ENCODE measurements around the gene NLRP9. TPM values are rescaled to one million over a fixed set of nuclear protein-coding genes. Genes with fewer than 3 reads are reported as not detected.

Gene NLRP9
- total RNA-seq, 1 experiment from 2014 or later = not detected

DNA sequence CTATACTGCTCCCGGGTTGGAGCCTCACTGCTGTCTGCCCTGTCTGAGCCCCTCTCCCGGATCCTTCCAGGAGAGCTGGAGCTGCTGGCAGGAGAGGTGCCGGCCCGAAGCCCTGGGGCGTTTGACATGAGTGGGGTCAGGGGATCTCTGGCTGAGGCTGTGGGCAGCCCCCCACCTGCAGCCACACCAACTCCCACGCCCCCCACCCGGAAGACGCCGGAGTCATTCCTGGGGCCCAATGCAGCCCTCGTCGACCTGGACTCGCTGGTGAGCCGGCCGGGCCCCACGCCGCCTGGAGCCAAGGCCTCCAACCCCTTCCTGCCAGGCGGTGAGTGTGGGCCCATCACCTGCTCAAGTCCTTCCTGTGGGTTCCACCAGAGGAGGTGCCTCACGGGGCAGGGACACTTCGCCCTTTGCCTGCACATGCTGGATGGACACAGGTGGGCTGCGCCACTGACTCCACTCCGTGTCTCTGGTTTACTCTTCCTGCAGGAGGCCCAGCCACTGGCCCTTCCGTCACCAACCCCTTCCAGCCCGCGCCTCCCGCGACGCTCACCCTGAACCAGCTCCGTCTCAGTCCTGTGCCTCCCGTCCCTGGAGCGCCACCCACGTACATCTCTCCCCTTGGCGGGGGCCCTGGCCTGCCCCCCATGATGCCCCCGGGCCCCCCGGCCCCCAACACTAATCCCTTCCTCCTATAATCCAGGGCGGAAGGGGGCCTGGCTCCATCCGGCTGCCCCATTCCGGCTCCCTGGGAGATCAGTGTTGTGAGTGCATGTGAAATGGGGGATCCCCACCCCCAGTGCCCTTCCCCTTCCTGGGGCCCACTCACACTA is 43.3 kb downstream of the NLRP9 start:
- ATAC-seq (no peak), DNase-seq (ENCODE audit: low spot score) (no peak)
- H3K4me3 Mint-ChIP-seq = no peak overlapping the region
- ChIA-PET CTCF (interaction anchor here (1.5 kb wide), 1 partner anchor 9 kb away, joined by 3 read pairs; no protein-coding TSS in a partner anchor), POLR2A (no interaction called here)
- no peaks in the 10 kb centered on the region for H3K9me3 Mint-ChIP-seq
- H3K4me1 Mint-ChIP-seq = no peaks in the 10 kb centered on the region
- peaks cover 28% of the 10 kb centered on the region for H3K36me3 Mint-ChIP-seq
- H3K27me3 Mint-ChIP-seq (ENCODE audit: low read depth) = no peaks in the 10 kb centered on the region
- no peak overlapping the region for H3K27ac Mint-ChIP-seq
- TF ChIP-seq, protein P1, sequence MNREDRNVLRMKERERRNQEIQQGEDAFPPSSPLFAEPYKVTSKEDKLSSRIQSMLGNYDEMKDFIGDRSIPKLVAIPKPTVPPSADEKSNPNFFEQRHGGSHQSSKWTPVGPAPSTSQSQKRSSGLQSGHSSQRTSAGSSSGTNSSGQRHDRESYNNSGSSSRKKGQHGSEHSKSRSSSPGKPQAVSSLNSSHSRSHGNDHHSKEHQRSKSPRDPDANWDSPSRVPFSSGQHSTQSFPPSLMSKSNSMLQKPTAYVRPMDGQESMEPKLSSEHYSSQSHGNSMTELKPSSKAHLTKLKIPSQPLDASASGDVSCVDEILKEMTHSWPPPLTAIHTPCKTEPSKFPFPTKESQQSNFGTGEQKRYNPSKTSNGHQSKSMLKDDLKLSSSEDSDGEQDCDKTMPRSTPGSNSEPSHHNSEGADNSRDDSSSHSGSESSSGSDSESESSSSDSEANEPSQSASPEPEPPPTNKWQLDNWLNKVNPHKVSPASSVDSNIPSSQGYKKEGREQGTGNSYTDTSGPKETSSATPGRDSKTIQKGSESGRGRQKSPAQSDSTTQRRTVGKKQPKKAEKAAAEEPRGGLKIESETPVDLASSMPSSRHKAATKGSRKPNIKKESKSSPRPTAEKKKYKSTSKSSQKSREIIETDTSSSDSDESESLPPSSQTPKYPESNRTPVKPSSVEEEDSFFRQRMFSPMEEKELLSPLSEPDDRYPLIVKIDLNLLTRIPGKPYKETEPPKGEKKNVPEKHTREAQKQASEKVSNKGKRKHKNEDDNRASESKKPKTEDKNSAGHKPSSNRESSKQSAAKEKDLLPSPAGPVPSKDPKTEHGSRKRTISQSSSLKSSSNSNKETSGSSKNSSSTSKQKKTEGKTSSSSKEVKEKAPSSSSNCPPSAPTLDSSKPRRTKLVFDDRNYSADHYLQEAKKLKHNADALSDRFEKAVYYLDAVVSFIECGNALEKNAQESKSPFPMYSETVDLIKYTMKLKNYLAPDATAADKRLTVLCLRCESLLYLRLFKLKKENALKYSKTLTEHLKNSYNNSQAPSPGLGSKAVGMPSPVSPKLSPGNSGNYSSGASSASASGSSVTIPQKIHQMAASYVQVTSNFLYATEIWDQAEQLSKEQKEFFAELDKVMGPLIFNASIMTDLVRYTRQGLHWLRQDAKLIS (CRISPR knock-in tag; IDR thresholded peaks at IDR 0.05; ENCODE audit: borderline replicate concordance) = no peak
- TF ChIP-seq, protein P2, sequence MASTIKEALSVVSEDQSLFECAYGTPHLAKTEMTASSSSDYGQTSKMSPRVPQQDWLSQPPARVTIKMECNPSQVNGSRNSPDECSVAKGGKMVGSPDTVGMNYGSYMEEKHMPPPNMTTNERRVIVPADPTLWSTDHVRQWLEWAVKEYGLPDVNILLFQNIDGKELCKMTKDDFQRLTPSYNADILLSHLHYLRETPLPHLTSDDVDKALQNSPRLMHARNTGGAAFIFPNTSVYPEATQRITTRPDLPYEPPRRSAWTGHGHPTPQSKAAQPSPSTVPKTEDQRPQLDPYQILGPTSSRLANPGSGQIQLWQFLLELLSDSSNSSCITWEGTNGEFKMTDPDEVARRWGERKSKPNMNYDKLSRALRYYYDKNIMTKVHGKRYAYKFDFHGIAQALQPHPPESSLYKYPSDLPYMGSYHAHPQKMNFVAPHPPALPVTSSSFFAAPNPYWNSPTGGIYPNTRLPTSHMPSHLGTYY (CRISPR knock-in tag; IDR thresholded peaks at IDR 0.05) = no peak
- TF ChIP-seq, protein P3, sequence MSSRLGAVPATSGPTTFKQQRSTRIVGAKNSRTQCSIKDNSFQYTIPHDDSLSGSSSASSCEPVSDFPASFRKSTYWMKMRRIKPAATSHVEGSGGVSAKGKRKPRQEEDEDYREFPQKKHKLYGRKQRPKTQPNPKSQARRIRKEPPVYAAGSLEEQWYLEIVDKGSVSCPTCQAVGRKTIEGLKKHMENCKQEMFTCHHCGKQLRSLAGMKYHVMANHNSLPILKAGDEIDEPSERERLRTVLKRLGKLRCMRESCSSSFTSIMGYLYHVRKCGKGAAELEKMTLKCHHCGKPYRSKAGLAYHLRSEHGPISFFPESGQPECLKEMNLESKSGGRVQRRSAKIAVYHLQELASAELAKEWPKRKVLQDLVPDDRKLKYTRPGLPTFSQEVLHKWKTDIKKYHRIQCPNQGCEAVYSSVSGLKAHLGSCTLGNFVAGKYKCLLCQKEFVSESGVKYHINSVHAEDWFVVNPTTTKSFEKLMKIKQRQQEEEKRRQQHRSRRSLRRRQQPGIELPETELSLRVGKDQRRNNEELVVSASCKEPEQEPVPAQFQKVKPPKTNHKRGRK (CRISPR knock-in tag; IDR thresholded peaks at IDR 0.05; ENCODE audit: borderline replicate concordance) = no peak
- TF ChIP-seq JAZF1 (CRISPR knock-in tag; IDR thresholded peaks at IDR 0.05) = no peak
- TF ChIP-seq, protein P4, sequence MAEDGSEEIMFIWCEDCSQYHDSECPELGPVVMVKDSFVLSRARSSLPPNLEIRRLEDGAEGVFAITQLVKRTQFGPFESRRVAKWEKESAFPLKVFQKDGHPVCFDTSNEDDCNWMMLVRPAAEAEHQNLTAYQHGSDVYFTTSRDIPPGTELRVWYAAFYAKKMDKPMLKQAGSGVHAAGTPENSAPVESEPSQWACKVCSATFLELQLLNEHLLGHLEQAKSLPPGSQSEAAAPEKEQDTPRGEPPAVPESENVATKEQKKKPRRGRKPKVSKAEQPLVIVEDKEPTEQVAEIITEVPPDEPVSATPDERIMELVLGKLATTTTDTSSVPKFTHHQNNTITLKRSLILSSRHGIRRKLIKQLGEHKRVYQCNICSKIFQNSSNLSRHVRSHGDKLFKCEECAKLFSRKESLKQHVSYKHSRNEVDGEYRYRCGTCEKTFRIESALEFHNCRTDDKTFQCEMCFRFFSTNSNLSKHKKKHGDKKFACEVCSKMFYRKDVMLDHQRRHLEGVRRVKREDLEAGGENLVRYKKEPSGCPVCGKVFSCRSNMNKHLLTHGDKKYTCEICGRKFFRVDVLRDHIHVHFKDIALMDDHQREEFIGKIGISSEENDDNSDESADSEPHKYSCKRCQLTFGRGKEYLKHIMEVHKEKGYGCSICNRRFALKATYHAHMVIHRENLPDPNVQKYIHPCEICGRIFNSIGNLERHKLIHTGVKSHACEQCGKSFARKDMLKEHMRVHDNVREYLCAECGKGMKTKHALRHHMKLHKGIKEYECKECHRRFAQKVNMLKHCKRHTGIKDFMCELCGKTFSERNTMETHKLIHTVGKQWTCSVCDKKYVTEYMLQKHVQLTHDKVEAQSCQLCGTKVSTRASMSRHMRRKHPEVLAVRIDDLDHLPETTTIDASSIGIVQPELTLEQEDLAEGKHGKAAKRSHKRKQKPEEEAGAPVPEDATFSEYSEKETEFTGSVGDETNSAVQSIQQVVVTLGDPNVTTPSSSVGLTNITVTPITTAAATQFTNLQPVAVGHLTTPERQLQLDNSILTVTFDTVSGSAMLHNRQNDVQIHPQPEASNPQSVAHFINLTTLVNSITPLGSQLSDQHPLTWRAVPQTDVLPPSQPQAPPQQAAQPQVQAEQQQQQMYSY (CRISPR knock-in tag; IDR thresholded peaks at IDR 0.05) = no peak
- TF ChIP-seq FOXK1 (CRISPR knock-in tag; IDR thresholded peaks at IDR 0.05) = no peak
- TF ChIP-seq ZNF263 (CRISPR knock-in tag; IDR thresholded peaks at IDR 0.05; ENCODE audit: low read depth) = no peak
- no peak for TF ChIP-seq ZNF416 (CRISPR knock-in tag; IDR thresholded peaks at IDR 0.05)
- TF ChIP-seq, protein P5, sequence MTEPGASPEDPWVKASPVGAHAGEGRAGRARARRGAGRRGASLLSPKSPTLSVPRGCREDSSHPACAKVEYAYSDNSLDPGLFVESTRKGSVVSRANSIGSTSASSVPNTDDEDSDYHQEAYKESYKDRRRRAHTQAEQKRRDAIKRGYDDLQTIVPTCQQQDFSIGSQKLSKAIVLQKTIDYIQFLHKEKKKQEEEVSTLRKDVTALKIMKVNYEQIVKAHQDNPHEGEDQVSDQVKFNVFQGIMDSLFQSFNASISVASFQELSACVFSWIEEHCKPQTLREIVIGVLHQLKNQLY (CRISPR knock-in tag; IDR thresholded peaks at IDR 0.05) = no peak
- no peak for TF ChIP-seq NR3C1 (CRISPR knock-in tag; conservative IDR thresholded peaks at IDR 0.05; ENCODE audit: low read depth)
- no peak for TF ChIP-seq TCF7 (CRISPR knock-in tag; IDR thresholded peaks at IDR 0.05; ENCODE audit: low read depth)

DNA sequence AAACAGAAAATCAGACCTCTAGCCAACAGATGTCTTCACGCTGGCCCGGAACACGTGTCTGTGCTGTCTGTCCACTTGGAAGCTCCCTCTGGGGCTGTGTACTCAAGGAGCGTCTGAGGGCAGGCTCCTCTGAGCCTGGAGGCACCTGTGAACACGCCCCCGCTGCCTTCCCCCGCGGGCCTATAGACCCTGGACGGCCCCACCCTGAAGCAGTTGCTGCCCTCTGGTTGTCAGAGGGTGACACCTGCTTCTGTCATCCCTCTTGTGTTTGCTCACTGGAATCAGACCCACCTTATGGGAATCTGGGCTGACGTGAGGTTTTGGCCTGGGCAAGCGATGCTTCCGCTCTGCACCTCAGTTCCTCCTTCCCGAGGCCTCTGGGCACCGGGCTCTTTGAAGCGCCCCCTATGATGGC is 44.0 kb downstream of the NLRP9 start:
- ATAC-seq (peak; percentile 34; the same call in 1 of the 2 replicates), DNase-seq (ENCODE audit: low spot score) (no peak)
- Mint-ChIP-seq H3K27me3 (ENCODE audit: low read depth) (no peaks in the 10 kb centered on the region), H3K4me1 (no peaks in the 10 kb centered on the region), H3K27ac (no peak overlapping the region), H3K36me3 (peaks cover 25% of the 10 kb centered on the region), H3K4me3 (no peak overlapping the region), H3K9me3 (no peaks in the 10 kb centered on the region)
- POLR2A ChIA-PET = interaction anchor here (0.6 kb wide), 1 partner anchor 438 kb away, joined by 4 read pairs; no protein-coding TSS in a partner anchor
- CTCF ChIA-PET = interaction anchor here (1.5 kb wide), 2 partner anchors 9 to 23 kb away, joined by 3 to 4 read pairs; no protein-coding TSS in a partner anchor
- TF ChIP-seq, protein P6, sequence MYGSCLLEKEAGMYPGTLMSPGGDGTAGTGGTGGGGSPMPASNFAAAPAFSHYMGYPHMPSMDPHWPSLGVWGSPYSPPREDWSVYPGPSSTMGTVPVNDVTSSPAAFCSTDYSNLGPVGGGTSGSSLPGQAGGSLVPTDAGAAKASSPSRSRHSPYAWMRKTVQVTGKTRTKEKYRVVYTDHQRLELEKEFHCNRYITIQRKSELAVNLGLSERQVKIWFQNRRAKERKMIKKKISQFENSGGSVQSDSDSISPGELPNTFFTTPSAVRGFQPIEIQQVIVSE (CRISPR knock-in tag; IDR thresholded peaks at IDR 0.05; ENCODE audit: borderline replicate concordance) = no peak
- TF ChIP-seq ELF4 (CRISPR knock-in tag; IDR thresholded peaks at IDR 0.05; ENCODE audit: low read depth) (no peak), IRF2 (CRISPR knock-in tag; IDR thresholded peaks at IDR 0.05; ENCODE audit: borderline replicate concordance, low read depth) (no peak), TP53 (CRISPR knock-in tag; IDR thresholded peaks at IDR 0.05) (no peak), MYBL2 (CRISPR knock-in tag; IDR thresholded peaks at IDR 0.05) (no peak), SMAD3 (CRISPR knock-in tag; IDR thresholded peaks at IDR 0.05; ENCODE audit: borderline replicate concordance) (no peak), NR1H2 (CRISPR knock-in tag; IDR thresholded peaks at IDR 0.05) (no peak), JAZF1 (CRISPR knock-in tag; IDR thresholded peaks at IDR 0.05) (no peak)
- TF ChIP-seq, protein P7, sequence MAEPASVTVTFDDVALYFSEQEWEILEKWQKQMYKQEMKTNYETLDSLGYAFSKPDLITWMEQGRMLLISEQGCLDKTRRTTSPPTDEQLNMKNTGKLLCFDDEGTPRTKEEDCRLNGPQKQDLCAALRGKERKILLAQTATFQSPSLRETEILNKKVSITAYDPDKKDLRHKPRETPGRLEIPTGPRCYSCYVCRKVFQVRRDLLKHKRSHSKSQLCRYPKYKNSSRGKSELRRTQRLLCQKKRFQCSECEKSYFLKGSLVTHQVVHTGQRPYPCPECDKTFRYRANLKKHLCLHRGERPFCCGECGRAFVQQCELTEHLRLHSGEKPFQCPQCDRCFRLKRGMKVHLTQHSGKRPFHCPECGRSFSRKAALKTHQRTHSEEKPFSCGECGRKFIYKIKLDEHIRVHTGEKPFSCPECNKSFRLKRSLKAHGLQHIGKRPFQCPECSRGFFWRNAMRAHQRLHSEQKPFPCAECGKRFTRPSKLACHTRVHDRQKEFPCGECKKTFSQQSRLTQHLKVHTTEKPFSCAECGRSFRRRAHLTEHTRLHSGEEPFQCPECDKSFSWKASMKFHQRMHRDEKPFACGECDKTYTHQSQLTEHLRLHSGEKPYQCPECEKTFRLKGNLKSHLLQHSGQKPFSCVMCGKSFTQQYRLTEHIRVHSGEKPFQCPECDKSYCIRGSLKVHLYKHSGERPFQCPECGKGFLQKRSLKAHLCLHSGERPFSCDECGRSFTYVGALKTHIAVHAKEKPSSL (CRISPR knock-in tag; conservative IDR thresholded peaks at IDR 0.05) = no peak
